ENCODE results near the gene DROSHA.

- TF ChIP-seq, protein P1, sequence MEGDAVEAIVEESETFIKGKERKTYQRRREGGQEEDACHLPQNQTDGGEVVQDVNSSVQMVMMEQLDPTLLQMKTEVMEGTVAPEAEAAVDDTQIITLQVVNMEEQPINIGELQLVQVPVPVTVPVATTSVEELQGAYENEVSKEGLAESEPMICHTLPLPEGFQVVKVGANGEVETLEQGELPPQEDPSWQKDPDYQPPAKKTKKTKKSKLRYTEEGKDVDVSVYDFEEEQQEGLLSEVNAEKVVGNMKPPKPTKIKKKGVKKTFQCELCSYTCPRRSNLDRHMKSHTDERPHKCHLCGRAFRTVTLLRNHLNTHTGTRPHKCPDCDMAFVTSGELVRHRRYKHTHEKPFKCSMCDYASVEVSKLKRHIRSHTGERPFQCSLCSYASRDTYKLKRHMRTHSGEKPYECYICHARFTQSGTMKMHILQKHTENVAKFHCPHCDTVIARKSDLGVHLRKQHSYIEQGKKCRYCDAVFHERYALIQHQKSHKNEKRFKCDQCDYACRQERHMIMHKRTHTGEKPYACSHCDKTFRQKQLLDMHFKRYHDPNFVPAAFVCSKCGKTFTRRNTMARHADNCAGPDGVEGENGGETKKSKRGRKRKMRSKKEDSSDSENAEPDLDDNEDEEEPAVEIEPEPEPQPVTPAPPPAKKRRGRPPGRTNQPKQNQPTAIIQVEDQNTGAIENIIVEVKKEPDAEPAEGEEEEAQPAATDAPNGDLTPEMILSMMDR (IDR thresholded peaks at IDR 0.05; ENCODE audit: control extremely low read depth in 1 of 3, insufficient read depth in 1 of 3, low read depth in 1 of 3, low read length in 3 of 3), result no peak
- TF ChIP-seq BACH1 (IDR thresholded peaks at IDR 0.05; ENCODE audit: low read length) (no peak), NANOG (IDR thresholded peaks at IDR 0.05; ENCODE audit: insufficient read depth, low read depth, low read length, poor library complexity, severe bottlenecking) (no peak), EZH2 (IDR thresholded peaks at IDR 0.05; ENCODE audit: low read depth, low read length, severe bottlenecking) (no peak), SIRT6 (IDR thresholded peaks at IDR 0.05; ENCODE audit: low read length) (no peak), SRF (IDR thresholded peaks at IDR 0.05; ENCODE audit: low read depth, low read length) (no peak), TAF1 (IDR thresholded peaks at IDR 0.05; ENCODE audit: low read depth, low read length) (no peak), CEBPB (IDR thresholded peaks at IDR 0.05; ENCODE audit: low read depth, low read length) (no peak)
These were observed 121.8 kb downstream of the DROSHA start for GRCh38 chr5:31410089-31410488.

Data from H1 (cell line).